NCI-H774 (cell line): ENCODE measurements around the gene ZC3H14.
A peak's percentile ranks its signal among the peaks of the same experiment; 100 is the strongest.

ENCODE experiments used
- DNase-seq: peaks from one replicate; lab custom pipeline; 2025; lab: John Stamatoyannopoulos, UW

The ZC3H14 gene

GRCh38 chr14:88604212-88604611 is 41.4 kb downstream of the ZC3H14 start:
- no peak for DNase-seq

DNA sequence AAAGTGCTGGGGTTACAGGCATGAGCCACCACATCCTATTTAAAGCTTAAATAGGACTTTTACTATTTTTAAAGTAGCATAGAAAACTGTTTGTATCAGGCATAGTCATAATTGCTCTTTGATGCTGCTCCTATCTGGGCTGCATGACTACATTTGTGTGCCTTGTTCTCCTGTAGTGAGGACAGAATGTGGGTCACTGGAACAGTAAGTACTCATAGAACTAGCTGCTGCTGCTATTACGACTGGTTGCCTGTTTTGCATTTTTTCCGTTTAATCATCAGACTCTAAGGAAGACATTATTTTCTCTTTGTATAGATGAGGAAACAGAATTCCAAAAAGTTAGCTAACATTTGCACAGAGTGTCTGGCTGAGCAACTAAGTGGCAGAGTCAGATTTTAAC is 42.8 kb downstream of the ZC3H14 start:
- no peak for DNase-seq

DNA sequence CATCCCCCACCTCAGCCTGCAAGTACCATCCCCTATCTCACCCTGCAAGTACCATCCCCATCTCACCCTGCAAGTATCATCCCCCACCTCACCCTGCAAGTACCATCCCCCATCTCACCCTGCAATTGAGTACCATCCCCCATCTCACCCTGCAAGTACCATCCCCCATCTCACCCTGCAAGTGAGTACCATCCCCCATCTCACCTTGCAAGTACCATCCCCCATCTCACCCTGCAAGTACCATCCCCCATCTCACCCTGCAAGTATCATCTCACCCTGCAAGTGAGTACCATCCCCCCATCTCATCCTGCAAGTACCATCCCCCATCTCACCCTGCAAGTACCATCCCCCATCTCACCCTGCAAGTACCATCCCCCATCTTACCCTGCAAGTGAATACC is 45.0 kb downstream of the ZC3H14 start:
- no peak for DNase-seq

DNA sequence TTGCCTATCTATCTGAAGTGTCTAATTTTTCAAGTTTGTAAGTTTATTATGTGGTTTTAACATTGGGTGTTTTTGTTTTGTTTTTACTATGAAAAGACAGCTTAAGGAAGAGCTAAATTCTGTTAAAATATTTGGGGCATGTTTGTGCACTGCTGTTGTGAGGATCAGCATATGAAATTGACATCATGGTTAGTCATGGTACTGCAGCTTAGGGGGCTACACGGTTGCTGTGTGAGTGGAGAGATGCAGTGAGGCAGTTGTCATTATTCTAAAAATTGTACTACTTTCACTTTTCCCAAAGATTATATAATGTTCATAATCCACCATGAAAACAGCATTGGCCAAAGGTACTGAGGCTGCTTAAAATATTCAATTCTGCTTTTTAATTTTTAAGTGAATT is 49.0 kb downstream of the ZC3H14 start:
- DNase-seq = no peak

GRCh38 chr14:88612981-88613380 is 50.1 kb downstream of the ZC3H14 start:
- no peak for DNase-seq

DNA sequence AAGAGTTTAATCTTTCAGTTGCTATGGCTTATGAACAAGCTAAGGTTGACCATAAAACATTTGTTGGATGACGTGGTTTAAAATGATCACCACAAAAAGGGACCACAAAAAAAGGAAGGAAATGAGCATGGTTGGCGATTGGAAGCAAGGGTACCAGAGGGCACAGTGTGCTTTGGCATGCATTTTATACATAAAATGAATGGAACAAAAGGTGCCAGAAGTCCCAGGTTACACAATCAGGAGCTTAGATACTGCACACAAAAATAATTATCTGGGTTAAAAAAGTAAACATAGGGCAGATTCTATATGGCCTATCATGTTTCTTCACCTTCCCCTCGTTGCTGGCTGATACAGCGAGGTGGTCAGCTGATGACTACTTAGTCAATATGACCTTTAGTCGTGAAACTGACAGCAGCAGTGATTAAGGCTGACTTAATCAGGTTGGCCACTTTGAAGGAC is 50.7 kb downstream of the ZC3H14 start:
- peak; percentile 38 for DNase-seq

DNA sequence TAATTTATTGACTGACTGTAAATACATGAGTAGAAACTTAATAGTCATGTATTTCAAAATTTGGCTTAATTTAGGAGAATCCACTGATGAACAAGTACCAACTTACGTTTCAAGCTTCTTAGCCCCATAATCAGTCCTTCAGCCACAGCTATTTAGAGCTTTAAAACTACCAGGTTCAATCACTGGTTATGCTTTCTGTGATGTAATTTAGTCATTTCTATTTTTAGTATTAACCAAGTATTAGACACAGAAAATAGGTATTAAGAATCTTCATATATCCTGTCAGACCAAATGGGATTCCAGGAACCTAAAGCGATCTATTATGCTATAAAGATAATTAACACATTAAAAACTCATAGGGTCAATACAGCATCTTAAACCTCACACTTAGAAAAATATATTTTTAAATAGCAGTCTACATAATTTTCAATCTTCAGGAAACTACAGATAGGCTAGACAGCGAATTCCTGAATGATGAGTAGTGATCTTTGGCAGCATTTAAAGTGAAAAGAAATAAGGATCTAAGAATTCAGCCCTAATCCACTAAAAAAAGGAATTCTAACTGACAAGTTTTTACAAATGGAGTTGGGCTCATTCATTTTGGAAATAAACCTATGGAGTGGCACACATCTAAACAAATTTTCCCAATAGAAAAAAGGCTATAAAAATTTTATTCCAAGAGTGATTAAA is 51.5 kb downstream of the ZC3H14 start:
- no peak for DNase-seq

GRCh38 chr14:88616697-88617096 is 53.9 kb downstream of the ZC3H14 start:
- no peak for DNase-seq

- no peak for DNase-seq
These were observed 54.6 kb downstream of the ZC3H14 start for GRCh38 chr14:88617479-88617878.

GRCh38 chr14:88618476-88618875 is 55.6 kb downstream of the ZC3H14 start:
- DNase-seq = no peak

GRCh38 chr14:88621100-88621499 is 58.3 kb downstream of the ZC3H14 start:
- DNase-seq = no peak

- no peak for DNase-seq
These were observed 62.8 kb downstream of the ZC3H14 start for GRCh38 chr14:88625671-88626070.

GRCh38 chr14:88628033-88628432 is 65.2 kb downstream of the ZC3H14 start:
- no peak for DNase-seq

DNA sequence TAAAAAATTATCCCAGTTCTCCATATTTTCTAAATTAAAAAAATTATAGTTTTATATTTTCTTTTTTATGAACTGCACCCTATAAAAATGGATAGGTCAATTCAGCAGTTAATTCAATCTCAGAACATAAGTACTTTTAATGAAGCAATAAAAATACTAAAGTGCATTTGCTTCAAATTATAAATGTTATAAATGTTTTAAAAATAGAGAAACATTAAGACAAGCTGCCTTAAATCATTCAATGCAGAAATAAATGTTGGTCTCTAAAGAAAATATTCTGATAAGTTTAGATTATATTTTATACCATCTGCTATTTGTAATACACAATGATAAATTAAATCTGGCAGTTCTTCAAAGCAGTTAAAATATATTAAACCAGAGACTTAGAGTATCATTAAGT is 65.6 kb downstream of the ZC3H14 start:
- DNase-seq = no peak

DNA sequence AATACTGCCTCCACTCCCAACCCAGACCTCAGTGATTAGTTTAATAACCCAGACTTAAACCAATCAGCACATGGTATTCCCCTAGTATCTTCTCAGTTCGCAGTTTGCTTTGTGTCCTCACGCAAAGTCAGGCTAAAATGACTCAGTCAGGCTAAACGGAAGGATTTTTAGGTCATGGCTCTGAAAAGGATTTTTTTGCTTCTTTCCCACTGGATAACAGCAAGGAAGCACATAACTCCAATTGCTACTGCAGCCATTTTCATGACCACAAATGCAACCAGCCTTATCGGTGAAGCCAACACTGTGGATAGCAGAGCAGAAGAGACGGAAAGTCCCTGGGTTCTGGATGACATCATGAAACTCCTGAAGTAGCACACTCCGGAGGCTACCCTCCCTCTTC is 67.7 kb downstream of the ZC3H14 start:
- DNase-seq = no peak

- DNase-seq = no peak
These were observed 68.3 kb downstream of the ZC3H14 start for GRCh38 chr14:88631091-88631490.

DNA sequence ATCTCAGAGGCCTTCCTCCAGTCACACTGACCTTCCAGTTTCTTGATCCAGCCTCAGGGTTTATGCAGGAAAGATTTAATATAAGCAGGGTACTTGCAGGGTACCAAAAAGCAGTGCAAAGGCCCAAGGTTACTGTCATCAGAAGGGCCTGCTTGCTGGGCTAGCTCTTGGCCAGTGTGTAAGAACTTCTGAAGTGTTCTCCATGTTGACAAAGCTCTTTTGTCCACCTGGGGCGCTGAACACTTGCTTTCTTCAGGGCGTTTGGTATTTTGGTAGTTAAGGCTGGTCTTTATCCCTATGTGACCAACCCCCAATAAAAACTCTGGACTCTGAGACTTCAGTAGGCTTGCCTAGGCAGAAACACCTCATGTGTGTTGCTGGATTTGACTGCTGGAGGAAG is 69.7 kb downstream of the ZC3H14 start:
- no peak for DNase-seq

DNA sequence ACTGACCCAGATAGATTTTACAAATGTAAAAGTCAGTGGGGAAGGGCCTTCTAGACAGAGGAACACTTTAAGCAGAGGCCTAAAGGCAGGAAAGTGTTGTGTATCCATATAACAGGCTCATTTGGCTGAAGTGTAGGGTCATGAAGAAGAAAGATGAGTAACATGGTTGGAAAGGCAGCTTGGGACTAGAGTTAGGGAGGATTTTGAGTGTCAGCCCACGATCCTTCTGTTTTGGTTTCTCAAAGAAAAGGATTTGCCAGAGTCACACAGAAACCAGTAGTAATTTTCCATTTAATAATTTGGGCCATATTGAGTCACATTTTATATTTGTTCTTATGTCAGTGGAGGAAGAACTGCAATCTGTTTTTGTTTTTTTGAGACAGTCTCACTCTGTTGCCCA is 76.4 kb downstream of the ZC3H14 start:
- DNase-seq = no peak

- DNase-seq = no peak
These were observed 97.2 kb downstream of the ZC3H14 start for GRCh38 chr14:88660056-88660455.

DNA sequence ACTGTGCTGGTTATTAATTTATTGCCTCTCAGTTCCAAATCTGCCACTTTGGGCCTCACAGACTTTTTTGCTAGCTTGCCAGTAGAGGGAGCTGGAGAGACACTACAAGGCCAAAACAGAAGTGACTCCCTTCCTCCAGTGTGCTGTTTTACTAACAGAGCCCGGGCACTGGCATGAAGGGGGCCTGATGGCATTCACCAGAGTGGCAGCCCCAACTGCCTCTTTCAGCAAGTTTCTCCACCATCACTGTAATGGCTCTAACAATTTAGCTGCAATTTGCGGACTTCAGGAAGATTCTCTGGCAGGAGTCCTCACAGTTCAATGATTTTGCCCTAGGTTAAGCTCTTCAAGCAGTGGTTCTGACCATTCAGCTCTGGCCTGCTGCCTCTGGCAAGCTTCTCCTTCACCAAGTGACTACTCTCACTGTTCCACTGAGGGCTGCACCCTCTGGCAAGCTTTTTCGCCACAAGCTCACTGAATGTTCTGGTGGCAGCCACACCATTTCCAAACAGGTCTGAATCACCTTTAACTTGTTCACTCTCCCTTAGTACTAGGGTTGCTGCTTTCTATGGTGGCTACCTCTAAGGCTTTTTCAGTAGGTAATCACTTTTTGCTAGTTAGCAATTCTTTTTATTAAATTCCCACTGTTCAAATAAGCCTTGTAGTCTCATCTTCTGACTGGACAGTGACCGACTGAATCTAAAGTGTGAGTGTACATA is 104.9 kb downstream of the ZC3H14 start:
- DNase-seq = peak; percentile 73

DNA sequence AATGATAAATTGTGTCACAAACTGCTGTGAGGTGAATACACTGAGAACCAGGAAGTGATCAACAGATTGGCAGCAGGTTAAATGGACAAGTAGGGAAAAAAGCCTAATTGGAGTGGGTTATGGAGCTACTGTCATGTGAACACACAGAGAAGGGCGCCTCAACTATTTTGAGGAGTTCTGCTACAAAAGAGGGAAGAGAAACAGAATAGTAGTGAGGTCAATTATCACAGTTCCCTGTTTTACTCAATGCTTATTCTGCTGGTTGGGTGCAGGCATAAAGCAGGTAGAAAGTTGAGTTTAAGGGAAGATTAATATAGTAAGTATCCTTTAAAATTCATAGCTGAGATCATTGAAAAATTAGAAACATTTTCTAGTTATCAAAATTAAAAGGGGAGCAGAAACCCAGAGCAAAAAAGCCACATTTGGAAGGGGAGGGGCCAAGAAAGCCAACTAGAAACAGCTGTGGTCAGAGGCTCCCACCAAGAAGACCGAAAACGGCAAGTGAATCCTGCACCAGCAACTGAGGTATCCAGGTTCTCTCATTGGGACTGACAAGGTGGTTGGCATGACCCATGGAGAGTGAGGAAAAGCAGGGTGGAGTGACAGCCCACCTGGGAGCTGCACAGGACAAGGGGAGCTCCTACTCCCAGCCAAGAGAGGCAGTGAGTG is 105.7 kb downstream of the ZC3H14 start:
- no peak for DNase-seq

DNA sequence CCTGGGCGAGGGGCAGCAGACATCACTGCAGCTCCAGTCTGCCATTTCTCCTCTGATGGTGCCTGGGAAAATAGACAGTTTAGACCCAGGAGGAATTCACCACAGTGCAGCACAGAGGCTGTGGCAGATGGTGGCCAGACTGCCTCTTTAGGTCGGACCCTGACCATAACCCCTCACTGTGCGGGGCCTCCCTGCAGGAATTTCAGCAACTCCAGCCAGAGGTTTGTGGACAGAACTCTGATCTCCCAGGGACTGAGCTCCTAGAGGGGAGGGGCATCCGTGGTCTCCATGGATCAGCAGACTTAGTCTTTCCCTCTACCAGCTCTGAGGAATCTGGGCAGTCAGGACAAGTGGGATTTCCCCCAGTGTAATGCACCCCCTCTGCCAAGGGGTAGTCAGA is 106.5 kb downstream of the ZC3H14 start:
- no peak for DNase-seq
